ENCODE results near the gene TCF21.
"Not testable (repeated sequence)": the region's sequence is repeated elsewhere in the genome, so short reads cannot be mapped to it uniquely, and the experiment has no call there.

TCF21 gene

GRCh38 chr6:133921249-133921859, 32.4 kb downstream of the TCF21 start:
- peak; percentile 40 to 52 for DNase-seq (ENCODE audit: low read depth in 2 of 2)

GRCh38 chr6:133923938-133924593, 35.2 kb downstream of the TCF21 start:
- DNase-seq (ENCODE audit: low read depth in 2 of 2), result peak in 1 of 2 donors; percentile 6

GRCh38 chr6:133931221-133931620, 42.3 kb downstream of the TCF21 start:
- not testable (repeated sequence) for DNase-seq (ENCODE audit: low read depth in 2 of 2)

GRCh38 chr6:133936352-133936751, 47.4 kb downstream of the TCF21 start:
- DNase-seq (ENCODE audit: low read depth in 2 of 2), result not testable (repeated sequence)

- DNase-seq (ENCODE audit: low read depth in 2 of 2), result no peak
Measured at GRCh38 chr6:133937909-133938308, 49.0 kb downstream of the TCF21 start.

- no peak for DNase-seq (ENCODE audit: low read depth in 2 of 2)
Measured at GRCh38 chr6:133938533-133938932, 49.6 kb downstream of the TCF21 start.

GRCh38 chr6:133939778-133940667, 51.1 kb downstream of the TCF21 start:
- DNase-seq (ENCODE audit: low read depth in 2 of 2), result no peak

Data from stimulated activated CD8-positive, alpha-beta memory T cell treated with anti-CD3 and anti-CD28 coated beads, Interleukin-2, amount 100 ng/mL, for 48 hours (primary cell).